ENCODE data around the gene C17orf67. TPM values are rescaled to one million over a fixed set of nuclear protein-coding genes. Genes with fewer than 3 reads are reported as not detected.

C17orf67 gene
- total and polyA plus RNA-seq, 2 of the 13 experiments (the other 11 are each of a cell fraction or from before 2014, with no cell fraction given), result 0.41 to 0.86 TPM

- CTCF ChIA-PET (ENCODE audit: low intra/inter-chr PET ratio, low total read pairs), result no interaction called here
- Histone ChIP-seq H2AFZ (ENCODE audit: low read length) (no peak overlapping the region), H3K4me2 (ENCODE audit: low read depth, low read length) (no peak overlapping the region), H3K9me3 (ENCODE audit: low read length) (no peaks in the 10 kb centered on the region), H3K9ac (ENCODE audit: insufficient read depth, low read depth, low read length) (no peak overlapping the region), H3K4me3 (replicated peaks in 1 of 3; ENCODE audit: insufficient read depth in 1 of 3, low read depth in 2 of 3, low read length in 3 of 3) (no peak overlapping the region), H3K79me2 (ENCODE audit: insufficient read depth, low read length) (no peaks in the 10 kb centered on the region), H3K36me3 (replicated peaks in 1 of 2; ENCODE audit: control insufficient read depth in 1 of 2, insufficient read depth in 2 of 2, low read length in 2 of 2) (no peaks in the 10 kb centered on the region), H3K27ac (ENCODE audit: extremely low read length, insufficient read depth, low read length) (no peak overlapping the region), H3K4me1 (ENCODE audit: insufficient read depth, low read length) (peaks cover 4% of the 10 kb centered on the region), H4K20me1 (ENCODE audit: insufficient read depth, low read length) (no peaks in the 10 kb centered on the region), H3K27me3 (ENCODE audit: control insufficient read depth in 1 of 2, insufficient read depth in 2 of 2, low read length in 2 of 2) (peaks cover 3 to 36% of the 10 kb centered on the region in 2 experiments; a peak in 3 of 5 replicates)
- TF ChIP-seq JUNB (CRISPR knock-in tag; IDR thresholded peaks at IDR 0.05; ENCODE audit: borderline replicate concordance) (no peak), ZNF629 (CRISPR knock-in tag; conservative IDR thresholded peaks at IDR 0.05) (peak; percentile 73)
- no TSS peak for BruUV-seq (replicated peaks)
- DNase-seq (ENCODE audit: low spot score) (no peak), FAIRE-seq (no peak), ATAC-seq (no peak)
- in situ Hi-C loops (cut with HindIII; ENCODE audit: extremely low pct_ligation_motif_present, low pct_unique_long_range_greater_than_20kb), result no loop called here
- 26% methylated on average over 4 of the region's 4 CpGs for WGBS (ENCODE audit: low lambda C conversion rate)
- intact Hi-C loops (cut with micrococcal nuclease; ENCODE audit: unreplicated experiment), result no loop called here
- POLR2A ChIA-PET, result no interaction called here
Measured at GRCh38 chr17:56801459-56802178, 32.1 kb downstream of the C17orf67 start.

GRCh38 chr17:56798916-56799315 is 34.8 kb downstream of the C17orf67 start:
- BruUV-seq (replicated peaks), result no TSS peak
- ChIA-PET POLR2A (no interaction called here), CTCF (ENCODE audit: low intra/inter-chr PET ratio, low total read pairs) (no interaction called here)
- FAIRE-seq, result no peak
- H4K20me1 ChIP-seq (ENCODE audit: insufficient read depth, low read length), result no peaks in the 10 kb centered on the region
- H3K4me1 ChIP-seq (ENCODE audit: insufficient read depth, low read length), result no peaks in the 10 kb centered on the region
- no peak overlapping the region for H2AFZ ChIP-seq (ENCODE audit: low read length)
- no peaks in the 10 kb centered on the region for H3K9me3 ChIP-seq (ENCODE audit: low read length)
- WGBS (ENCODE audit: low lambda C conversion rate), result 6% methylated on average over 4 of the region's 4 CpGs
- intact Hi-C loops (cut with micrococcal nuclease; ENCODE audit: unreplicated experiment) (no loop called here), in situ Hi-C loops (cut with HindIII; ENCODE audit: extremely low pct_ligation_motif_present, low pct_unique_long_range_greater_than_20kb) (no loop called here)
- no peak overlapping the region for H3K4me3 ChIP-seq (replicated peaks in 1 of 3; ENCODE audit: insufficient read depth in 1 of 3, low read depth in 2 of 3, low read length in 3 of 3)
- H3K9ac ChIP-seq (ENCODE audit: insufficient read depth, low read depth, low read length), result no peak overlapping the region
- H3K4me2 ChIP-seq (ENCODE audit: low read depth, low read length), result no peak overlapping the region
- DNase-seq (ENCODE audit: low spot score), result no peak
- H3K36me3 ChIP-seq (replicated peaks in 1 of 2; ENCODE audit: control insufficient read depth in 1 of 2, insufficient read depth in 2 of 2, low read length in 2 of 2), result no peaks in the 10 kb centered on the region
- no peaks in the 10 kb centered on the region for H3K79me2 ChIP-seq (ENCODE audit: insufficient read depth, low read length)
- H3K27me3 ChIP-seq (ENCODE audit: control insufficient read depth in 1 of 2, insufficient read depth in 2 of 2, low read length in 2 of 2), result peaks cover 3 to 44% of the 10 kb centered on the region in 2 experiments; a peak in 3 of 5 replicates
- no peak overlapping the region for H3K27ac ChIP-seq (ENCODE audit: extremely low read length, insufficient read depth, low read length)
- no peak for ATAC-seq
- TF ChIP-seq RBM39 (IDR thresholded peaks at IDR 0.05; ENCODE audit: low read depth, low read length, poor library complexity, severe bottlenecking), result no peak
- TF ChIP-seq ZNF598 (CRISPR knock-in tag; IDR thresholded peaks at IDR 0.05; ENCODE audit: borderline replicate concordance), result no peak
- no peak for TF ChIP-seq HNRNPH1 (optimal IDR thresholded peaks at IDR 0.05; ENCODE audit: low read depth, low read length)
- no peak for TF ChIP-seq DZIP1 (CRISPR knock-in tag; IDR thresholded peaks at IDR 0.05)
- no peak for TF ChIP-seq CSRNP1 (CRISPR knock-in tag; IDR thresholded peaks at IDR 0.05)
- no peak for TF ChIP-seq MXD4 (CRISPR knock-in tag; IDR thresholded peaks at IDR 0.05)
- TF ChIP-seq RCOR2 (CRISPR knock-in tag; IDR thresholded peaks at IDR 0.05), result no peak
- TF ChIP-seq HBP1 (CRISPR knock-in tag; IDR thresholded peaks at IDR 0.05; ENCODE audit: low read depth), result no peak
- no peak for TF ChIP-seq ZNF782 (CRISPR knock-in tag; IDR thresholded peaks at IDR 0.05; ENCODE audit: borderline replicate concordance)
